K562 (cell line): ENCODE results near the gene DYSF.

Experiments used
- CHD2 ChIP-seq: IDR thresholded peaks from 2 replicates; pipeline ENCODE4 v1.6.1; 2011; ENCODE audit warnings: low read depth, low read length
- ETS2 ChIP-seq: IDR thresholded peaks from 2 replicates; pipeline ENCODE4 v1.6.1; 2016; ENCODE audit warnings: borderline replicate concordance, missing genetic modification characterization, mild to moderate bottlenecking, moderate library complexity, missing compliant biosample characterization; ENCODE audit not compliant: poor library complexity, severe bottlenecking
- GTF2F1 ChIP-seq: IDR thresholded peaks from 2 replicates; pipeline ENCODE4 v1.6.1; 2011; ENCODE audit warnings: low read depth, low read length, improper control_type of control experiment
- MTA3 ChIP-seq: fragments of 450-650 bp; formaldehyde crosslinking; IDR thresholded peaks from 2 replicates; pipeline ENCODE4 v1.6.1; 2017; ENCODE audit warnings: mild to moderate bottlenecking, borderline replicate concordance
- POLR2AphosphoS5 ChIP-seq: IDR thresholded peaks from 2 replicates; pipeline ENCODE4 v1.6.1; 2011; ENCODE audit warnings: mild to moderate bottlenecking, low read depth, low read length, moderate library complexity; ENCODE audit not compliant: control insufficient read depth, insufficient read depth
- RUNX1 ChIP-seq: sonication (generic); IDR thresholded peaks from 2 replicates; pipeline ENCODE4 v1.6.1; 2016; ENCODE audit warnings: antibody characterized with exemption, low read depth
- SIN3A ChIP-seq, 2 experiments: fragments of 150-350 bp in 1 of 2; IDR thresholded peaks; 2 replicates each; pipeline ENCODE4 v1.6.1; 2011 to 2016; ENCODE audit warnings: borderline replicate concordance in 2 of 2, low read depth in 2 of 2, low read length in 2 of 2, mild to moderate bottlenecking in 2 of 2, moderate library complexity in 2 of 2; ENCODE audit not compliant: control insufficient read depth in 1 of 2
- STAT5B ChIP-seq: fragments of 250-450 bp; sonication (Bioruptor Pico); IDR thresholded peaks from 2 replicates; pipeline ENCODE4 v1.8.0; 2021; ENCODE audit warnings: mild to moderate bottlenecking, inconsistent platforms
- TCF7L2 ChIP-seq: fragments of 150-350 bp; IDR thresholded peaks from 2 replicates; pipeline ENCODE4 v1.6.1; 2016; ENCODE audit warnings: low read depth, mild to moderate bottlenecking, low read length, moderate library complexity
- ZNF197 ChIP-seq: fragments of 200-800 bp; sonication (Bioruptor generic); IDR thresholded peaks from 2 replicates; pipeline ENCODE4 v1.6.1; 2016; ENCODE audit warnings: low read depth, missing genetic modification characterization, missing compliant biosample characterization
- ZNF282 ChIP-seq: sonication (generic); formaldehyde crosslinking; IDR thresholded peaks from 2 replicates; pipeline ENCODE4 v1.8.1; 2023; ENCODE audit warnings: missing genetic modification reagents
- ZNF785 ChIP-seq: fragments of 250-450 bp; sonication (Bioruptor Pico); IDR thresholded peaks from 2 replicates; pipeline ENCODE4 v1.4.0; 2020; ENCODE audit warnings: mild to moderate bottlenecking
- TF ChIP-seq, protein P1 (sequence below): fragments of 250-450 bp; sonication (Bioruptor Pico); IDR thresholded peaks from 2 replicates; pipeline ENCODE4 v1.5.0; 2020; ENCODE audit warnings: mild to moderate bottlenecking
- TF ChIP-seq, protein P2 (sequence below): sonication (generic); formaldehyde crosslinking; IDR thresholded peaks from 2 replicates; pipeline ENCODE4 v1.8.1; 2023; ENCODE audit warnings: mild to moderate bottlenecking, missing genetic modification reagents

DNA sequence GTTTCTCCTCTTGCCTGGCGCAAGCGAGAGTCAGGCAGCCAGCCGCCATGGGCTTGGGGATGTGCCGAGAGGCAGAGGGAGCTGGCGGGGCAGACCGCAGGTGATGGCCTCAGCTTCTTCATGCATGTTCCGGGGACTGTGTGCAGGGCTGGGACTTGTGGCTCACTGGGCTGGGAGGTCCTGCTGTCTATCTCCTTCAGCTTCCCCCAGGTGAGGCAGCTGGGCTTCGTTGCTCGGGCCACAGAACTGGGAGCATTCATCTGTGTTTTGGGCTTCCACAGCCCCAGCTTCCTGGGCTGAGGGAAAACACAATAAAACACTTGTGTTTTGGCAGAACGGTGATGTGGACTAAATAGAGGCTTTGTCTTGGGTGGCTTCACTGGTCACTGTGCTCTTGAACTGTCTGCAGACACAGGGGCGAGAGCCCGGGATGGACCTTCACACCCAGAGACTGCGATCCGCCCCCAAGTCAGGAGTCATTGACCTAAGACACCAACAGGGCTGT is 93.5 kb downstream of the DYSF start:
- no peak for TF ChIP-seq ZNF785 (CRISPR knock-in tag)
- TF ChIP-seq POLR2AphosphoS5, result no peak
- TF ChIP-seq, protein P1, sequence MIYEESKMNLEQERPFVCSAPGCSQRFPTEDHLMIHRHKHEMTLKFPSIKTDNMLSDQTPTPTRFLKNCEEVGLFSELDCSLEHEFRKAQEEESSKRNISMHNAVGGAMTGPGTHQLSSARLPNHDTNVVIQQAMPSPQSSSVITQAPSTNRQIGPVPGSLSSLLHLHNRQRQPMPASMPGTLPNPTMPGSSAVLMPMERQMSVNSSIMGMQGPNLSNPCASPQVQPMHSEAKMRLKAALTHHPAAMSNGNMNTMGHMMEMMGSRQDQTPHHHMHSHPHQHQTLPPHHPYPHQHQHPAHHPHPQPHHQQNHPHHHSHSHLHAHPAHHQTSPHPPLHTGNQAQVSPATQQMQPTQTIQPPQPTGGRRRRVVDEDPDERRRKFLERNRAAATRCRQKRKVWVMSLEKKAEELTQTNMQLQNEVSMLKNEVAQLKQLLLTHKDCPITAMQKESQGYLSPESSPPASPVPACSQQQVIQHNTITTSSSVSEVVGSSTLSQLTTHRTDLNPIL (CRISPR knock-in tag), result no peak
- no peak for TF ChIP-seq TCF7L2
- no peak for TF ChIP-seq GTF2F1
- TF ChIP-seq RUNX1, result no peak
- TF ChIP-seq, protein P2, sequence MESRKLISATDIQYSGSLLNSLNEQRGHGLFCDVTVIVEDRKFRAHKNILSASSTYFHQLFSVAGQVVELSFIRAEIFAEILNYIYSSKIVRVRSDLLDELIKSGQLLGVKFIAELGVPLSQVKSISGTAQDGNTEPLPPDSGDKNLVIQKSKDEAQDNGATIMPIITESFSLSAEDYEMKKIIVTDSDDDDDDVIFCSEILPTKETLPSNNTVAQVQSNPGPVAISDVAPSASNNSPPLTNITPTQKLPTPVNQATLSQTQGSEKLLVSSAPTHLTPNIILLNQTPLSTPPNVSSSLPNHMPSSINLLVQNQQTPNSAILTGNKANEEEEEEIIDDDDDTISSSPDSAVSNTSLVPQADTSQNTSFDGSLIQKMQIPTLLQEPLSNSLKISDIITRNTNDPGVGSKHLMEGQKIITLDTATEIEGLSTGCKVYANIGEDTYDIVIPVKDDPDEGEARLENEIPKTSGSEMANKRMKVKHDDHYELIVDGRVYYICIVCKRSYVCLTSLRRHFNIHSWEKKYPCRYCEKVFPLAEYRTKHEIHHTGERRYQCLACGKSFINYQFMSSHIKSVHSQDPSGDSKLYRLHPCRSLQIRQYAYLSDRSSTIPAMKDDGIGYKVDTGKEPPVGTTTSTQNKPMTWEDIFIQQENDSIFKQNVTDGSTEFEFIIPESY (CRISPR knock-in tag), result no peak
- TF ChIP-seq SIN3A (IDR thresholded peaks at IDR 0.05; ENCODE audit: borderline replicate concordance in 2 of 2, control insufficient read depth in 1 of 2, low read depth in 2 of 2, low read length in 2 of 2), result no peak
- TF ChIP-seq ETS2 (tag), result no peak
- no peak for TF ChIP-seq STAT5B (CRISPR knock-in tag)
- no peak for TF ChIP-seq MTA3
- TF ChIP-seq ZNF282 (CRISPR knock-in tag), result no peak
- TF ChIP-seq ZNF197, result no peak
- no peak for TF ChIP-seq CHD2
